ENCODE measurements around the gene MAP3K7.

DNA sequence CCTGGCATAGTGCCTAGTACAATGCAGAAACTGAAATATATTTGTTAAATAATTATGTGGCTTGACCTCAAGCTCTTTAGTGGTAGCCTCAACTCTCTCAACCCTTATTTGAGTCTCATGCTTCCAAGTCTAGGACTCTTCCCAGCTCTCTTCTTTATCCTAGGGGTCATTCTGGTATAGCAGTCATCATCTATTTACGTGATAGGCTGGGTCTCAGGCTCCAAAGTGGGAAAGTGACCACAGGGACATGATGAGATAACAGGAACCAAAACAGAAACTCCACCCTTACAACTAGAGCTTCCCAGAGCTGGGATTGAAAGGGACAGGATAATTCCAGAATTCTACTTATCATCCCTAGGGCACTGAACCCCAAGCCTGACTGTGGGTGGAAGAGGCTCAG, 17.7 kb upstream of the MAP3K7 start:
- TF ChIP-seq CTCF (conservative IDR thresholded peaks at IDR 0.05; ENCODE audit: low read depth in 2 of 2), result no peak
- no peak for TF ChIP-seq EZH2phosphoT487 (IDR thresholded peaks at IDR 0.05; ENCODE audit: unreplicated experiment)
- TF ChIP-seq POLR2AphosphoS5 (IDR thresholded peaks at IDR 0.05; ENCODE audit: low read depth), result no peak
- no peak for TF ChIP-seq EZH2 (IDR thresholded peaks at IDR 0.05; ENCODE audit: low read depth, unreplicated experiment)
- TF ChIP-seq, protein P1, sequence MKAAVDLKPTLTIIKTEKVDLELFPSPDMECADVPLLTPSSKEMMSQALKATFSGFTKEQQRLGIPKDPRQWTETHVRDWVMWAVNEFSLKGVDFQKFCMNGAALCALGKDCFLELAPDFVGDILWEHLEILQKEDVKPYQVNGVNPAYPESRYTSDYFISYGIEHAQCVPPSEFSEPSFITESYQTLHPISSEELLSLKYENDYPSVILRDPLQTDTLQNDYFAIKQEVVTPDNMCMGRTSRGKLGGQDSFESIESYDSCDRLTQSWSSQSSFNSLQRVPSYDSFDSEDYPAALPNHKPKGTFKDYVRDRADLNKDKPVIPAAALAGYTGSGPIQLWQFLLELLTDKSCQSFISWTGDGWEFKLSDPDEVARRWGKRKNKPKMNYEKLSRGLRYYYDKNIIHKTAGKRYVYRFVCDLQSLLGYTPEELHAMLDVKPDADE (IDR thresholded peaks at IDR 0.05), result no peak

All from GM23338 (cell line).